H1 (cell line): ENCODE measurements around the gene CTTNBP2NL.

Experiments used
- BACH1 ChIP-seq: IDR thresholded peaks from 2 replicates; pipeline ENCODE4 v1.6.1; 2012; ENCODE audit warnings: low read length, improper control_type of control experiment
- CHD2 ChIP-seq: IDR thresholded peaks from 2 replicates; pipeline ENCODE4 v1.6.1; 2012; ENCODE audit warnings: low read length, improper control_type of control experiment
- CREB1 ChIP-seq: IDR thresholded peaks from 2 replicates; pipeline ENCODE4 v1.6.1; 2012; ENCODE audit warnings: inconsistent platforms
- HDAC2 ChIP-seq, 2 experiments: fragments of 300-600 bp in 1 of 2; sonication (generic) in 1 of 2; IDR thresholded peaks; 2 replicates each; pipeline ENCODE4 v1.6.1; 2011 to 2012; ENCODE audit warnings: low read depth in 2 of 2, low read length in 2 of 2, mild to moderate bottlenecking in 2 of 2, moderate library complexity in 2 of 2, borderline replicate concordance in 1 of 2, inconsistent platforms in 1 of 2
- SP1 ChIP-seq: IDR thresholded peaks from 2 replicates; pipeline ENCODE4 v1.6.1; 2011; ENCODE audit warnings: low read depth, low read length
- TEAD4 ChIP-seq: IDR thresholded peaks from 2 replicates; pipeline ENCODE4 v1.6.1; 2012; ENCODE audit warnings: low read depth, low read length, inconsistent platforms, mixed read lengths
- TF ChIP-seq, protein P1 (sequence below), 3 experiments: IDR thresholded peaks; 1 replicate in 2 of 3; 2 replicates in 1 of 3; pipeline versions ENCODE4 v1.5.1 to v1.6.1; 2011; ENCODE audit warnings: low read length in 3 of 3, mild to moderate bottlenecking in 3 of 3, inconsistent platforms in 2 of 3, low read depth in 1 of 3, moderate library complexity in 1 of 3; ENCODE audit not compliant: insufficient read depth in 1 of 3; ENCODE audit errors: control extremely low read depth in 1 of 3

DNA sequence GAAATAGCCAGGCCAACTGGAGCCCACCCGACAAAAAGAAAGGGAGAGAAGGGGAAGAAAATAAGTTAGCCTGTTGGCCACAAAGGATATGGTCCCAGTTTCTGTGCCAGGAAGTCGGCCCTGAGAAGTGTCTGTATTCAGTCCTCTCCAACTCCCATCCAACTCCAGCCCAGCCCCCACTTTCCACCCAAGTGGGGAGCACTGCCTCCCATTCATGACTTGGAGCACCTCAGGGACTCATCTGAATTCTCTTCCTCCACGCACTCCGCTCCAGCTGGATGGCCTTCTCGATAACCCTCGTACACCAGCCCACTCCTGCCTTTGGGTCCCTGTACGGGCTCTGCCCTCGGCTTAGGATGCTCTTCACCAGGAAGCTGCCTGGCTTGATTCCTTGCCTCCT lies 110.7 kb downstream of the CTTNBP2NL start:
- TF ChIP-seq BACH1 (no peak), CHD2 (no peak), HDAC2 (IDR thresholded peaks at IDR 0.05; ENCODE audit: borderline replicate concordance in 1 of 2, low read depth in 2 of 2, low read length in 2 of 2) (no peak), TEAD4 (no peak), CREB1 (no peak), SP1 (no peak)
- TF ChIP-seq, protein P1, sequence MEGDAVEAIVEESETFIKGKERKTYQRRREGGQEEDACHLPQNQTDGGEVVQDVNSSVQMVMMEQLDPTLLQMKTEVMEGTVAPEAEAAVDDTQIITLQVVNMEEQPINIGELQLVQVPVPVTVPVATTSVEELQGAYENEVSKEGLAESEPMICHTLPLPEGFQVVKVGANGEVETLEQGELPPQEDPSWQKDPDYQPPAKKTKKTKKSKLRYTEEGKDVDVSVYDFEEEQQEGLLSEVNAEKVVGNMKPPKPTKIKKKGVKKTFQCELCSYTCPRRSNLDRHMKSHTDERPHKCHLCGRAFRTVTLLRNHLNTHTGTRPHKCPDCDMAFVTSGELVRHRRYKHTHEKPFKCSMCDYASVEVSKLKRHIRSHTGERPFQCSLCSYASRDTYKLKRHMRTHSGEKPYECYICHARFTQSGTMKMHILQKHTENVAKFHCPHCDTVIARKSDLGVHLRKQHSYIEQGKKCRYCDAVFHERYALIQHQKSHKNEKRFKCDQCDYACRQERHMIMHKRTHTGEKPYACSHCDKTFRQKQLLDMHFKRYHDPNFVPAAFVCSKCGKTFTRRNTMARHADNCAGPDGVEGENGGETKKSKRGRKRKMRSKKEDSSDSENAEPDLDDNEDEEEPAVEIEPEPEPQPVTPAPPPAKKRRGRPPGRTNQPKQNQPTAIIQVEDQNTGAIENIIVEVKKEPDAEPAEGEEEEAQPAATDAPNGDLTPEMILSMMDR (IDR thresholded peaks at IDR 0.05; ENCODE audit: control extremely low read depth in 1 of 3, insufficient read depth in 1 of 3, low read depth in 1 of 3, low read length in 3 of 3) = no peak
